GM21515 (cell line): ENCODE measurements around the gene RC3H1.
"Not testable (repeated sequence)": the region's sequence is repeated elsewhere in the genome, so short reads cannot be mapped to it uniquely, and the experiment has no call there.

ENCODE experiments used
- ATAC-seq: cut with Tn5 transposase; IDR thresholded peaks from one replicate; pipeline ENCODE4 v1.9.1; 2021; ENCODE audit not compliant: unreplicated experiment

RC3H1 gene

DNA sequence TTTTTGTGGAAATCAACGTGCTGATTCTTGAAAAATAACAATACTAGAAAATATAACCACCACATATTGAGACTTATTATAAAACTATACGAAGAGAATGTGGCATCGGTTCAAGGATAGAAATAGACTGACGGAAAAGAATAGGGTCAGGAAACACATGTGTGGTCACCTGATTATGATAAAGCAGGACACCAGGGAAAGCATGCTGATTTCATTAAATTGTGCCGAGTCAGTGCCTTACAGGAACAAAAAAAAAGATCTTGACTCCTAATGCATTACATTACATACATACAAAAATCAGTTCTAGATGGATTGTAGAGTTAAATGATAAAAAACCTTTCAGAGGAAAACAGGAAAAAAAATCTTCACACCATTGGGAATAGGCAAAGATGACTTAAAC lies 61.5 kb downstream of the RC3H1 start:
- no peak for ATAC-seq

DNA sequence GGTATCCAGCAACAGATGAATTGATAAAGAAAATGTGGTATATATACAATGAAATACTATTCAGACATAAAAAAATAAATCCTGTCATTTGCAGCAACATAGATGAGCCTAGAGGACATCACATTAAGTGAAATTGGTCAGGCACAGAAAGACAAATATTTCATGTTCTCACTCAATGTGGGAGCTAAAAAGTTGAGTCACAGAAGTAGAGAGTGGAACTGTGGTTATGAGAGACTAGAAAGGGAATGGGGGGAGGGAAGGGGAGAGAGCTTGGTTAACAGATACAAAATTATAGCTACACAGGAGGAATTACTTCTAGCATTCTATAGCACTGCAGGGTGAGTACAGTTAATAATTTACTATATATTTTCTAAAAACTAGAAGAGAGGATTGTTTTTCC lies 68.0 kb downstream of the RC3H1 start:
- ATAC-seq = no peak

DNA sequence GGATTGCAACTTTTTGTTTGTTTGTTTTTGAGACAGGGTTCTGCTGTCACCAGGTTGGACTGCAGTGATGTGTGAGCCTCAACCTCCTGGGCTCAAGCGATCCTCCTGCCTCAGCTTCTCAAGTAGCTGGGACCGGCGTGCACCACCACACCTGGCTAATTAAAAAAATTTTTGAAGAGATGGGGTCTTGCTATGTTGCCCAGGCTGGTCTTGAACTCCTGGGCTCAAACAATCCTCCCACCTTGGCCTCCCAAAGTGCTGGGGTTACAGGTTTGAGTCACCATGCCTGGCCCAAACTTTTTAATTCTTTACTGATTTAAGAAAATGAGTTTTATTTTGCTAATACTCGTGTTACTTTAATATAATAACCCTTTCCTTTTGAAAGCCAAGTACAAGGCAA lies 73.6 kb downstream of the RC3H1 start:
- no peak for ATAC-seq

DNA sequence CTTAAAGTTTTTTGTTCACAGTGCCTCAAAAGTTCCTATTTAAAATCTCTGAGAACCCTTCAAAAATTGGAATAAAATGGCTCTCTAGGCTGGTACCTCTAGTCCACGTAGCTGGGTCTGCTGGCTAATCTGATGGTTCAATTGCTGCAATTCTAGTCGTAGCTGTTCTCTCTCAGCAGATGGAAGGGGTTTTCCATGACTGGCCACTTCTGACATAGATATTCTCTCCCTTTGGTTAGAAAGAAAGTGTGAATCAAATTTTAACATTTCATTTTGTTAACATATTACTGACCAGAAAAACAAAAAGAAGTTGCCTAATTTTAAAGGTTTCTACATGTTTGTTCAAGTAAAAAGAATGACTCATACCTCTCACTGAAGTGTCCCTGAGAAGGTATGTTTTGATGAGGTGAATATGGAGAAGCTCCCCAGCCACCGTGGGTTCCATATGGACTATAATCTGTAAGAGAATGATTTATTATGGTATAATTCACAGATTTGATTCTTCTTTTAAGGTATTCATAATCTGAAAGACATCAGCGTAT lies 75.7 kb downstream of the RC3H1 start:
- ATAC-seq = no peak

DNA sequence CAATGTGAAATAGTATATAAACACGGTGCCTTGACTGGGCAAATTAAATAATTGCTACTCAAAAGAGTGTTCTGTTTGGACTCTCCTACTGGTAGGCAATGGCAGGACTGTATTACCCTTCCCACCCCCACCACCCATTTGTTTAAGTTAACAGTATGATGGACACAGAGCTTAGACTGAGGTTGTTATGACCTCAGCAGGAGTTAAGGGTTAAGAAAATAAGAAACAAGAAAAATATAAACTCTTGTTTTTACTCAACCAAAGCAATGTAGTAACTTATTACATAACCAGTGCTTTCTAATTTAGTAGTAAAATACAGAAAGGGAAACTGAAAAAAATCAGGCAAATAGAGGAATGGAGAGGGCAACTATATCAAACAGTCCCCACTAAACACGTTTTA lies 85.1 kb downstream of the RC3H1 start:
- ATAC-seq = no peak

DNA sequence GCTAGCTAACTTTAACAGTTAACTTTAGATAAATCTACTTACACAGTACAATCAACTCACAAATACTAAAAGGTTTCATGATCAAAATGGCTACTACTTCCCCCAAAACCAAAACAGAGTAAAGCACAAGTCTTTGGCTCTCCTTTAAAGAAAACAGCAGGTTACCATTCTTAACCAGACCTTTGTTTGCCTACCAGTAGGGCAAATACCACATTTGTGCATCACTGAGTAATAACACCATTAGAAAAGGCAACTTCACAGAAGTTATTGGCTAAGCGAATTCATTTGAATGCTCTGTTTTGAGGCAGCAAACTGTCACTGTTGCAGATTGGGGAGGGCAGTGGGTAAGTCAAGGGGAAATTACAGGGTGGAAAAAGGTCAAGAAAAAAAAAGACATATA lies 87.7 kb downstream of the RC3H1 start:
- ATAC-seq = no peak

DNA sequence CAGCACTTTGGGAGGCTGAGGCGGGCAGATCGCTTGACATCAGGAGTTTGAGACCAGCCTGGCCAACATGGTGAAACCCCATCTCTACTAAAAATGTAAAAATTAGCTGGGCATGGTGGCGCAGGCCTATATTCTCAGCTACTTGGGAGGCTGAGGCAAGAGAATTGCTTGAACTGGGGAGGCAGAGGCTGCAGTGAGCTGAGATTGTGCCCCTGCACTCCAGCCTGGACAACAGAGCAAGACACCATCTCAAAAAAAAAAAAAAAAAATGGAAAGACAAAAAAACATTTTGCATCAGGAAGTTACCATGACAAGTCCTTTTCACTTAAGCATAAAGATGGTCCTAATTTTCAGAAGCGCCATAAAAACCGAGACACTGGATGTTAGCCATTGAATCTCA lies 91.6 kb downstream of the RC3H1 start:
- not testable (repeated sequence) for ATAC-seq

DNA sequence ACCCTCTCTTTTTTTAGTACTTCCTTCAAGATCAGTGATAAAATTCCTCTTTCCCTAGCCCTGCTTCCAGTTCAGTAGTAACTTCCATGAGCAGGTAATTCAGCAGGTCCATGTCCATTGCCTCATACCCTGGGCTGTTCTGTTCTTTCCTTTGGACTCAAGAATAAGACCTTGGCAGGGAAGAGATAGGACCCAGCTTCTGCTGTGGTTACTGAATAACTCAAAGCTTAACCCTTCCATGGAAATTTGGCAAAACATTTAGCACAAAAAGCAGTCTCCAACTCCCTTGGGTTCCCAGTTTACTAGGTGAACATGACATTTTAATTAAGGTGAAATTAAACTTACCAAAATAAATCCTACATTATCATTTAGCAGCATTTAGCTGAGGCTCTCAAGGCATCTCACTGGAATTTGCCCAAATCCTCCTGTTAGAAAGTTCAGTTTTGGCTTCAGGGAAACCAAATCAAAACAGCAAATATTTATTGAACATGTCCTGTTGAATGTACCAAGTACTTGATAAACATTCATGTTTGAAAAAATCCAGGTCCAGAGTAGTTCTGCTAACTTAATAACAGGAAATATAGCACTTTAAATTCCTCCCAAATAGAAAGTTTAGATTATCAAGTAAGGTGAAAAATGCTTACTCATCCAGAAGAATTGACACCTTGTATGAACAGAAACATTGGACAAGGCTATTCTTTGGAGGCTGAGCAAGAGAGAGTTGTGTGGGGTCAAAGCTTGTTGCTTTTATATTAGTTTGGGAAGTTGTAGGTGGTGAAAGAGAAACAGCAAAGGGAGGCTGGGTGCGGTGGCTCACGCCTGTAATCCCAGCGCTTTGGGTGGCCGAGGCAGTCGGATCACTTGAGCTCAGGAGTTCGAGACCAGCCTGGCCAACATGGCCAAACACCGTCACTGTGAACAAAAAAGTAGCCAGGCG lies 96.6 kb downstream of the RC3H1 start:
- no peak for ATAC-seq

DNA sequence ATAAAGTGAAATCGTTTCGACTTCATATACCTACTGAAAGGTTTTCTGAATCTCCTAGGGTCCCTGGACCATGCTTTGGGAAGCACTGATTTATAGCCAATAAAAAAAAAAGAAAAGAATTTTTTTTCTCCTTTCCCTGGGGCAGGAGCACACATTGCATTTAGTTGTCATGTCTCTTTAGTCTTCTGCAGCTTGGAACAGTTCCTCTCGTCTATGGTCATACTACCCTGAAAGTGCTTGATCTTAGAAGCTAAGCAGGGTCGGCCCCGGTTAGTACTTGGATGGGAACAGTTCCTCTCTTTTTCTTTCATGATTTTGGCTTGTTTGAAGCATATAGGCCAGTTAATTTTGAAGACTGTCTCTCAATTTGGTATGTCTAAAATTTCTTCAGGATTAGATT lies 101.3 kb downstream of the RC3H1 start:
- no peak for ATAC-seq

DNA sequence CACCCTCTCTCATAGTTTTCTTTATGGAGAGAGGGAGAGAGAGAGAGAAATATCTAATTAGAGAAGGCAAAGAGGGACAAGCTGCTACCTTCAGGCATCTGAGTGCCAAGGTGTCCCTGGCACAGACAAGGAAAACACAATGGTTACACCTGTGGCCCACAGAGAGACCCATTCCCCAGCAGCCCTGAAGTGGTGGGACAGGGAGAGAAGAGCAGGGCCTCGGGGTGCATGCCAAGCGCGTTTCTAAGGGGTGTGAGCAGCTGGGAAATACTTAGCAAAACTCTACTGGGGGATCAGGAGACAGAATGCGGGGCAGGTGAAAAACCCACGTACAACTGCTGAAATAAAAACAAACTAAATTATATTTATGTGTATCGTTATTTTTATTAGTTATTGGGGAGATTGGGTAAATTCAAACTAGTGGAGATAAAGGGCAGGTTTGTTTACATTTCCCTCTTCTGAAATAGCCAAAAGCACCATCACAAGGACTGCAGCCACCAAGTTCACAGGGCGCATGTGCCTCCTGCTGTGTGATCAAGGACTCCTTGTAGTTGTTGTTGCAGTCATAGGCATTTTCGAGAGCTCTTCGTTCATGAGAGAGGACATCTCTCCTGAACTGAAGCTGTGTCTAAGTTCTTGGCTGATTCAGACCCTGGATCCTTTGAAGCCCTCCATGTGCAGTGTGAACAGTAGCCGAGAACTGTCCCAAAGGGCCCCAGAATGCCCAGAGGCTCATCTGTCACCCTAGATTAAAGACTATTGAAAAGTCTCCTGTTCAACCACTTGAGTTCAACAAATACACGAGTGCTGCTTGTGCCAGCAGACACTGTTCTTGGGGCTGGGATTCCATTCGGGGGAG lies 104.3 kb downstream of the RC3H1 start:
- no peak for ATAC-seq

DNA sequence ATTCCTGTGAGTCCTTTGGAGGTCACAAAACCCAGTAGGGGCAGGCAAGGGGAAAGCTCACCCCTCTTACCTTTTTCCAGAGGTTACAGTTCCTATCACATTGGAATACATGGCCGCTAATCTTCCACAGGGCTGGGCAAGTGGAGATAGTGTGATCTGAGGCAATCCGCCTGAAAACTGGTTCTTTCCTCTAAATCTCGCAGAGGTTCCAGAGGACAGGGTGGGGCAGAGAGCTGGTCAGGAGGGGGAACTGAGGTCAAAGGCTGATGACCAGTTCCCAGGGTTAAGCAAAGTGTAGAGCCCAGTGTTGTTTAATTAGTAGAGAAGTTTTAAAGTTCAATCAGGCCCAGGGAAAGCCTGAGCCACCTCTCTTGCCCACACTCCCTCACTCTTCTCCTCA lies 105.0 kb downstream of the RC3H1 start, which contains the start of gene SERPINC1:
Gene SERPINC1 (minus strand): TSS at position 179 of the 400 bp plus-strand sequence. CDS start 68 bp downstream, at position 111.
- no peak for ATAC-seq

DNA sequence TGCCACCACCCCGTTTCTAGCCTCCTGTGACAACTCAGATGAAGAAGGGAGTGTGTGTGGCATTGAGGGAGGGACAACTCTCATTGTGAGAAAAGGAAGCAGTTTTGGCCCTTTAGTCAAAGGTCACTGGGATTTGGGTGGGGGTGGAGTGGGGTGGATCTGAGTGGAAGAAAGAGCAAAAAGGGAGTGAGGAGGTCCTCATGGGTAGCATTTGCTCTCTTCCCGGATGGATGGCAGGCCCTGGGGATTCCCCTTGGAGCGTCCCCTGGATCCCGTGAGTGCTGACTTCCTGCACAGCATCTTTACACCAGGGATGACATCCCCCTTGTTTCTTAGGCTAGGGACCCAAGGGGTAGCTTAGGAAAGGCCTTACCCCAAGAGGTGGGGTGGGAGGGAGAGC lies 105.5 kb downstream of the RC3H1 start:
- ATAC-seq = no peak

DNA sequence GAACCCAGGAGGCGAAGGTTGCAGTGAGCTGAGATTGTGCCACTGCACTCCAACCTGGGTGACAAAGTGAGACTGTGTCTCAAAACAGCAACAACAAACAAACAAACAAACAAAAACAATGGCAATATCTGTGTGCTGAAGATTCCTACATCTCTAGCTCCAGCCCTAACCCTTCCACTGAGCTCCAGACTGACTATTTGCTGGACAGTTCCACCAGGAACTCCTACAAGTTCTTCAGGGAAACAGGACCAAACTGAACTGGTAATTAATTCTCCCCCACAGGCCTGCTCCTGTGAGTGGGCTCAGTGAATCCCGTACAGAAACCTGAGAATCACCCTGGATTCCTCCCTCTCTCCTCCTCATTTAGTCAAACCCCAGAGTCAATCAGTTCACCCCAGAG lies 106.6 kb downstream of the RC3H1 start:
- ATAC-seq = no peak

DNA sequence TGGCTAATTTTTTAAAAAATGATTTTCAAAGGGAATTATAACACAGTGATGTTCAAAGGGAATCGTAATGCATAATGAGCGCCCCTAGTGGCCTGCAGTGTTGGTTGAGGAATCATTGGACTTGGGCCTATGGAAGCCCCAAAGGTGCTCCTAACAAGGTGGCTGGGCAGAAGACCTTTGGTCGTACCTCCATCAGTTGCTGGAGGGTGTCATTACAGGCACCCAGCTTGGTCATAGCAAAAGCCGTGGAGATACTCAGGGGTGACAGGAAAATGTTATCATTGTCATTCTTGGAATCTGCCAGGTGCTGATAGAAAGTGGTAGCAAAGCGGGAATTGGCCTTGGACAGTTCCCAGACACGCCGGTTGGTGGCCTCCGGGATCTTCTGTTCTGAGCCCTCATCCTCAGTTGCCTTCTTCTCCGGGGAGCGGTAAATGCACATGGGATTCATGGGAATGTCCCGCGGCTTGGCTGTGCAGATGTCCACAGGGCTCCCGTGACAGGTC lies 107.7 kb downstream of the RC3H1 start:
- no peak for ATAC-seq

DNA sequence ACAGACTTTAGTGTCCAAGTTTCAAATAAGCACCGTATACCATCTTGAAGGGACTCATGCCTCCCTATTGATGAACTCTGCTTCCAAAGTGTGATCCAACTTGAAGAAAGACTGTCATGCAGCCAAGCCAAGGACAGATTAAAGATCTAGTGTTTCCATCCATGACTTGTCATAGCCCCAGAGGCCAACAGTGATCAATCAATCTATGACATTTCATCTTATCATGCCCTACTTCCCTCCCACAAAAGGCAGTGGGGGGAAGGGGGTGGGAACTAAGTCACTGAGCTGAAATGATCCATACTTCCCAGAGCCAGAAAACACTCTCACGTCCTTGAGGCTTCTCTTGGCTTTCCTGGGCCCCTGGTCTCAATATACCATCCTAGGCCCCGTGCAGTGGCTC lies 109.0 kb downstream of the RC3H1 start:
- no peak for ATAC-seq

DNA sequence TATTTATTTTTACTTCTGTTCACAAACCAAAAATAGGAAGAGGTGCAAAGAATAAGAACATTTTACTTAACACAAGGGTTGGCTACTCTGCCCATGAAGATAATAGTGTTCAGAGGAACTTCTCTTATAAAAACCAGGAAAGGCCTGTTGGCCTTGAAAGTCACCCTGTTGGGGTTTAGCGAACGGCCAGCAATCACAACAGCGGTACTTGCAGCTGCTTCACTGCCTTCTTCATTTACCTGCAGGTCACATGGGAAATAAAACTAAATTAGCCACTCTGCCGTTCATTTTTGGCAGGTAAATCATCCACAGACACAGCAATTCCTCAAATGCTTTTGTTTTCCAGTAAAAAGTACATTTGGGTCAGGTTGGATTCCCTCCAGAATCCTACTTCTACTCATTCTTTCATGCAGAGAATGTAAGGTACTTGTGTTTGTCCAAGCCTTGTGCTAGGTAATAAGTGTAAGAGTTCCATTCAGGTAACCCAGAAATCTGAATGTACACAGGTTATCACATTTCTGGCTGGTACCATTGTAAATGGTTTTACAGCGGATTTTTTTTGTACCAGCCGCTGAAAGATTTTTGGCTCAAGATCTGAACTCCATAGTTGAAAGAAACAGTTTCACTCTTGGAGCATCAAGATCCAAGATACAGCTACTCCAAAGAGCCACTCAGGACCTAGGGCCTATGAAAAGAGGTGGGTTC lies 118.2 kb downstream of the RC3H1 start:
- ATAC-seq = no peak

DNA sequence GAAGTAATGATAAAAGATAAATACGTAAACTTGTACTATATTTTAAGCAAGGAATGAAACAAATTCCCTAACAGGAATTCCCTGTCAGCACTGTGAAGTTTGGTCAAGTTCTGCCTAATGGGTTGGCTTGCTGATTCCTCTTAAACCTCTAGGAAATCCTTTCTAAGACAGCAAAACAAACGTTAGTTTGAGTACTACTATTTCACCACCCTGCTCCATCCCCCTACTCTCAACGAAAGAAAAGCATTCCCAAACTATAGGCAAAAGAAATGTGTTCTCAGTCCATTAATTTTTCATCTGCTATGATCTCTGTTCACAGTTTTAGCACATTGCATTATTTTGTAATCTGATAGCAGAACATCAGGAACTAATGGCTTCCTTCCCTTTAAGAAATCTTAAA lies 121.2 kb downstream of the RC3H1 start:
- ATAC-seq = no peak

DNA sequence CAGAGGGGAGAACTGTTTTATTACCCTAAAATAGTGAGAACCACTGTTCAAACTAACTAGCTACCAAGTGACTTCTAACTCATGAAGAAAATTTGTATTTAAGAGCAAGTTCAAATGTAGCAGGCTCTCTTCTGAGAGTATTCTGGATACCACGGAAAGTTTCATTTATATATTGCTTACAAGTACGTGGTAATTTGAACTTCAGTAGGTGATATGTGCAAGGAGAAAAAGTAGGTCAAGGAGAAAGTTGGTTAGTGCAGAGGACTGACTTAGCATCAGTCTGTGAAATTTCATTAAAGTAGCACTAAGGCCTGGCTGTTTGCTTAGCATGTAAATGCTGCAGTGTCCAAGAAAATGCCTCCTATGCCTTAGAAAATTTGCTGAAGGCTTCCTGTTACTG lies 121.7 kb downstream of the RC3H1 start:
- ATAC-seq = no peak

DNA sequence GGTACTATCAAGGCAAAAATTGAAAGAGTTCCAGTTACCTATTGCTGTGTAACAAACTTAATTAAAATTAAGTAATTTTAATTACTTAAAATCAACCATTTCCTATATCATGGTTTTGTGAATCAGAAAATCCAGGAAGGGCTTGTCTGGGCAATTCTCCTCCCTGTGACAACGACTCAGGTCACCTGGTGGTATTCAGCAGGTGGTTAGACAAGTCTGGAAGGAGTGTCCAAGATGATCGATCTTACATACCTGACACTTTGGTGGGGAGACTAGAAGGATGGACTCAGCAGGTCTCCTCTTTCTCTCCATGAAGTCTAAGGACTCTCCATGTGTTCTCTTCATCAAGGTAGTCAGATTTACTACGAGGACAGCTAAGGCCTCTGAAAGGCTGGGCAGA lies 128.0 kb downstream of the RC3H1 start:
- ATAC-seq = no peak

DNA sequence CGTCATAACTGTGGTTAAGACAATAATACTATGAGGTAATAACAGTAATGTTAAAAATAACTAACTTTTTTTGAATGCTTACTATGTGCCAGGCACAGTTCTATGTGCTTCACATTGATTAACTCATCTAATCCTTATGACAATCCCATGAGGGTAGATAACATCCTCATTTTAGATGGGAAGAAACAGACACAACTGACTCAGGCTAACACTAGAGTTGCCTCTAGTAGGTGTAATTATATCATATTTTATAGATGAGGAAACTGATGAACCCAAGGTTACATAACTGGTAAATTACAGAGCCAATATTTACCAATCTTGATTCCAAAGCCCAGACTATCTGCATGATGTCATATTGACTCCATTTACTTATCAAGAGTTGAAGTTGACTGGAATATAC lies 128.5 kb downstream of the RC3H1 start:
- no peak for ATAC-seq

DNA sequence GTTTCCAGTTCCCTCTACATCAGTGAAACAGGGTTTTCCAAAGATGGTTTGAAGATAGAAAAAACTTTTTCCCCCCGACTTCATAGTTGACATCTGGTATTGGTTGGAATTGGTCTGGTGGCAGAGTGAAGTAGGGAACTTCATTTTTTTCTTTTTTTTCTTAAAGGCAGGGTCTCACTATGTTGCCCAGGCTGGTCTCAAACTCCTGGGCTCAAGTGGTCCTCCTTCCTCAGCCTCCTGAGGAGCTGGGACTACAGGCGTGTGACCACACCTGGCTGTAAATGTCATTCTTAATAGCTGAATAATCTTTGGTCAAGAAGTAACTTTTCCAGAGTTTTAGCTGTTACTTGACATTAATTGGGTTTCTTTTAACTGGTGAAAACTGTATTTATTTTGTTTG lies 132.3 kb downstream of the RC3H1 start:
- ATAC-seq = no peak
